HG02973 (cell line): ENCODE data around the gene EHD4.
A peak's percentile ranks its signal among the peaks of the same experiment; 100 is the strongest.

Source experiments
- ATAC-seq: cut with Tn5 transposase; IDR thresholded peaks from one replicate; pipeline ENCODE4 v1.9.1; 2021; ENCODE audit warnings: moderate library complexity; ENCODE audit not compliant: unreplicated experiment

The EHD4 gene

DNA sequence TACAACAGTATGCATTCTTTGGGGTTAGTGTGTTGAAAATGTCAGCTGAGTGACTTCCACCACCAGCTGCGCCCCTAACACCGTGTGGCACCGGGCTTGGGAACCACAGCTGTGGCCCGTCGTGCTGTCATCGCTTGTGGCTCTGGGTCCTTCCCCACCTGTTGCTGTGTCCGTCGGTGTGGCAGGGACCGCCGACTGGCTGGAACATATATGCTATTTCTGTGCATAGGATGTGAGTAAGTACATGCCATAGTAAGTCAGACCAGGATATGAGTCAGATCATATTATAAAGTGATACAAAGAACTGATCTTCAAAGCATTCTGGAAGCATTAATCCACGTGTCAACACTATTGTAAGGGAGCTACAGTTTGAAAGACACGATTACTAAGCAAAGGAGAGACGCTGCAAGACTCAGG, 31.9 kb downstream of the EHD4 start:
- no peak for ATAC-seq

DNA sequence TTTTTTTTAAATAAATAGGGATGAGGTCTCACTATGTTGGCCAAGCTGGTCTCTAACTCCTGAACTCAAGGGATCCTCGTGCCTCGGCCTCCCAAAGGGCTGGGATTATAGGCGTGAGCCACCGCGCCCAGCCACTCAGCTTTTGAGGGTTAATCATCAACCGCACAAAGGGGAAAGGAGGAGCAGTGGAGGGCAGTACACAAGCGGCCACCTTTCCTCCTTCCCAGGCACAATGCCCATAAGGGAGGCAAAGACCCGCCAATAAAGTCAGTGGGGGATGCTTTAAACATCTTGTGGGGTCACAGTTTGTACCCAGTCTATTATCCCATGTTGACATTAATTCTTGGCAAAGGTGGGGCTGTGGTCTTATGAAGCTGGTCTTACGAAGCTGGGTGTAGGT, 32.4 kb downstream of the EHD4 start:
- ATAC-seq: no peak

DNA sequence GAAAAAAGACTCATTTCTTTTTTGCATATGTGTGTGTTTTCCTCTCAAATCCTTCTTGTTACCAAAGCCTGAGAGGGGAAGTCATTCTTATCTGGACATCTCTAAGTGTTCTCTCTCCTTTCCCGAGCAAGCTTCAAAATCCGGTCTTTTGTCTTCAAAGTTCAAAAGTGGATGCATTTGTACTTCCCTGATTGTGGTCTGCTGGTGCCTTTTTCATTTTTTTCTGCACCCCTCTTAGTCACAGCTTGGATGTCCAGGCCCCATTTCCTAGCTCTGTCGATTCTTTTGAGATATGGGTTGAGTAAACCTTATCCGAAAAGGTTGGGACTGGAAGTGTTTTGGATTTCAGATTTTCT, 34.8 kb downstream of the EHD4 start:
- no peak for ATAC-seq

DNA sequence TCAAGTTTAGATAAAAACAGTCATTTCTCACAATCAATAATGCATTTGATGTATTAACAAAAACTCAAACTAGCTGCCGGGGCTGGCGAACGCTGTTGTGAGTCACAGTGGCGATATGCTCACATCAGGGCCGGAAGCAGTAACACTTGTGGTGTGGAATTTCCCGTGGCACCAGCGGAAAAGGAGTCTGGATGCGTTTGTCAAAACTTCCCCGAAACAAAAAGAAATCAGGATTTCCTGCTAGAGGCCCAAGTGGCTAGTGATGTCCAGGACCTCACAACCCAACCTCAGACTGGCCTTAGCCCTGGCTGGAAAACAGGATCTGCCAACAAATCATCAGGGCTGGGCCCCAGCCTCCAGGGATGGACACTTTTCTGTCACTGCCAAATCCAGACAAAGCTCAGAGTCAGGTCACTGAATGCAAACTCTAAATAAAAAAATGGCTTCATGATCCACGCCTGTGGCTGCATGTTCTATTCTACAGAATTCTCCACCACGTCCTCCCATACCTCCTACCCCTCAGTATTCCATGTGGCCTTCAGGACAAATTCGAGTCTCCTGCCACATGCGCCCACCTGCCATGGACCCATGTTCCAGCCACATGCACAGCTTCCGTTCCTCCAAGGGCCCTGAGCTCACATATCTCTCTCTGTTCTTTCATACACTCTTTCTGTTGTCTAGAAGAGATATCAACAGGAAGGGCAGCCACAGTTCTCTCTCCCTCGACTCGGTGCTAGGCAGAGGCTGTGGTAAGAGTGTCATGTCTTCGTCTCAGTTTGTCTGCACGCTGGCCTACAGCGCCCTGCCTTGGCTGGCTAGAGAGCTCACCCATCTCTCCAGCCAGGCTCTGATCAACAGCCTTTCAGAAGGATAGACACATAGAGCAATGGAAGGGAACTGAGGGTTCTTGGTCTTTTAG, 35.4 kb downstream of the EHD4 start:
- ATAC-seq: no peak

DNA sequence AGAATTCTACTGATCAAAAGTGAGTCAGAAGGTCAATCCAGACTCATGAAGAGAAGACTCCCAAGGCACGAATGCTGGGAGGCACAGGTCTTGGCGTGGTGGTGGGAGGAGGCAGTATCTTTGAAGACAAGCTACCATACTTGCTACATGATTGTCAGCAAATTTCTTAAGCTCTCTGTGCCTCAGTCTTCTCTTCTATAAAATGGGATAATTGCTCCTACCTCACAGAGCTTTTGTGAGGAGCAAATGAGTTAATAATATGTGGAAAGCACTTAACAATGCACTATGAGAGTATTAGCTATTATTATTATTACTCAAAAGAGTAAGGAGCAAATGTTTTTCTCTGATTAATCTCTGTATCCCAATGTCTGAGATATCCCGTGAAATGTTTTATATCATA, 36.2 kb downstream of the EHD4 start:
- ATAC-seq: no peak

DNA sequence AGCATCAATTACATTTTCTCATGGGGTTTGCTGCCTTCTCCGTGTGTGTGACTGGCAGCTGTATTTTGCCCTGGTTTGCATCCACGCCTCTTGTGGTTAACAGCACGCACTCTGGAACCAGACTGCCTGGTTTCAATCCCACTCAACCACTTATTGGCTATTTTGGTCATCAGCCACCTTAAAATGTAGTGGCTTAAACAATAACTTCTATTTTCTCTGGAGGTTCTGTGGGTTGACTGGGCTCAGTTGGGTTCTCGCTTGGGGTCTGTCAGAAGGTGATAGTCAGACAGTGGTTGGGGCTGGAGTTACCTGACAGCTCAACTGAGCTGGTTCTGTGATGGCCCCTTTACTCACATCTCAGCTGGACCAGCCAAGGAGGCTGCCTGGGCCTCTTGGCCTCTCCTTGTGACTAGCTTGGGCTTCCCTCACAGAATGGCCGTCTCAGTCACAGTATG, 36.8 kb downstream of the EHD4 start:
- no peak for ATAC-seq

DNA sequence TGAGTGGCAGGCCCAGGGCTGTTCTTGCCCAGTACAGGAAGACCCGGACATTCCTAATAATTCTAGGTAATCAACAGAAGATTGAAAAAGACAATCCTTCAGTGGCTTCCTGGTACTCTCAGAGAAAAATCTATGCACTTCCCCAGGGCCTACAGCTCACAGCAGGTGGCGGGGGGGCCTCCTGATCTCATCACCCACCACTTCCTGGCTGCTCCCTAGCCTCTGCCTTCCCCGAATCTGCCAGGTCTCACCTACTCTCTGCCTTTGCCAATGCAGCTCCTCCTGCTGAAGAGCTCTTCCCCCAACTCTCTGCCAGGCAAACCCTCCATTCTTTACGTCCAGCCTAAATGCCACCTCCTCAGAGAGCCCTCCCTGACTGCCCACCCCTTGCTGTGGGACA, 37.5 kb downstream of the EHD4 start:
- no peak for ATAC-seq

DNA sequence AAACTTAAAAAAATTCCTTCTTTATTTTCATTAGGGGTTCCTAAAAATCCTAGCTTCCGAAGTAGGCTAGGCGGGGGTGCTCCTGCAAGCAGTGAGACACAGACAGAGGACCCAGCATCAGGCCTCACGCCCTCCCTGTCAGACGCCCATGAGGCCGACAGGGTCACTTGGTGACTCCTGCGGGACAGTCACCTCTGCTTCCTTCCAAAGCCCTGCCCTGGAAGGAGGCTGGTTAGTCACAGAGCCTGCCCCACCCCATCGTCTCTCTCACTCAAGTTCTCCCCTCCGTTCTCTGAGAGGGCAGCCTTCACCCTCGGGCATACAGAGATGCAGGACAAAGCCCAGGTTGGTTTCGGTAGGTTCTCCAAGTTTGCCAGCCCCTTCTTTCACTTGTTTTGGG, 38.6 kb downstream of the EHD4 start:
- ATAC-seq: no peak

DNA sequence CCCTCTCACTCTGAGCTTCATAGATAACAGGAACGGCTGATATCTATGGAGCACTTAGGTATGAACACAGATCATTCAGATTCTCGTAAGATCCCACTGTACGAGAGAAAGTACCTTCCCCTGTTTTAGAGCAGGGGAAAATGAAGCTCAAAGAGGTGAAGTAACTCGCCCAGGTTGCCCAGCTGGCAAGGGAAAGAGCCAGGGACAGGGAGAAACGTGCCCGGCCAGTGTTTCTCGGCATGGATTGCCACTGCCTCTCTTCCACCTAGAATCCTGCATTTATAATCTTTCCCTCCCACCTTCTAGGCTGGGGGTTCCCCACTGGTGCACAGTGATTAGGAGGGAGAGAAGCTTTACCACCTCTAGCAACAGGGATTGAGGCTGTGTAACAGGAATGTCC, 39.0 kb downstream of the EHD4 start:
- no peak for ATAC-seq

DNA sequence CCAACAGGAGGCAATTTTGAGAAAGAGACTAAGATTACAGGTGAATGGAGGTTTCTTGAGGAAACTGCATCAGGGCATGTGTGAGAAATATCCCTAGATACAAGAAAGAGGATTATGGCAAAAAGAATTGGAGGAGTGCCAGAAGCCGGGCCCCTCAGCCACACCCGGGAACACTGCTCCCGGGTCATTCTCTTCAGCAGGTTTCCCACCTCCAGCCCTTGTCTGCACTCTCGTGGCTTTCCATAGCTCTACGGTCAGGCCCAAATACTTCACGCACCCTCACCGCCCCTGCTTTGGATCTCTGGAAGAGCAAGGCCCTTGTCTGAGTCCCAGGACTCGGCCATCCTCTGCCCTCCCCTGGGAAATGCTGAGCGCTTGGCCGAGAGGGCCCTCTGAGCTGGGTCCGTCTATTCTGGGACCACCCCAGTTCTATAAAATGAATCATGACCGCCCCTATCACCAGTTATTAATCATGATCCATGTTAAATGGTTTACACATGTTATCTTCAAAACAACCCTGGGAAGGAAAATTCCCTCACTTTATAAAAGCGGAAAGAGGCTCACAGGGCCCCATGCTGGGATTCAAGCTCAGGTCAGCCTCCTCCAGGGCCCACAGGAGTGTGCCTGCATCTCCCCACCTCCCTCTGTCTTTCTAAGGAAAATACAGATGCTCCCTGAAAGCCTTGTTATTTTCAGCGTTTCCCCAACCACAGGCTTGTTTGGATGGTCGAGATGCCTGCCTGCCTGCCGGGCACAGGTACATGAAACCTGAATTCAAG, 39.7 kb downstream of the EHD4 start:
- no peak for ATAC-seq

DNA sequence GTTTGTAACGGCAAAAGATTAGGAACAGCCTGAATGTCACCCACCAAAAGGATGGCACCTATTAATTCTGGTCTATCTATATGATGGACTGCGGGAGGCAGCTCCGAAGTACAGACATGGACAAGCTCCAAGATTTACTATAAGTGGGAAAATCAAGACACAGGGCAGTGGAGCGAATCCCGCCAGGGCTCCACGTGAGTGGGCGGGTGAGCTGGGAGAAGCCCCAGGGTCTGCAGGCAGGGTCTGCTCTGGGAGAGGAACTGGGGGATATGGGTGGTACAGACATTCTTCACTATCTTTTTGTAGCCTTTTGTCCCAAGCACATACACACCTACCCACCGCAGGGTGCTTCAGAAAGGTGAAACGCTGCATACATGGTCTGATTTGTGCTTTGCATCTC, 40.3 kb downstream of the EHD4 start:
- no peak for ATAC-seq

DNA sequence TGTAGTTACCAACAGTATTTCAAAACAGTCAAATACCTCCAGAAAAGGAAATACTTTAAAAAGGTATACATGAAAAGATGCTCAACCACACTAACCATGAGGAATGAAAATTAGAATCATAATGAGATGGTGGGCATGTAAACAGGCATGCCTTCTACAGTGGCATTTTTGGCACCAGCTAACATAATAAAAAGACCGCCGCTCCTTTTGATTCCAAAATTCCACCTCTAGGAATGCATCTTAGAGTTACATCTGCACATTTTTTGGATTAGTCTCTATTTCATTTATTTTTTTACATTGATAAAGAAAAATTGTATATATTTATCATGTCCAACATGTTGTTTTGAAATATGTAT, 41.5 kb downstream of the EHD4 start:
- ATAC-seq: no peak

DNA sequence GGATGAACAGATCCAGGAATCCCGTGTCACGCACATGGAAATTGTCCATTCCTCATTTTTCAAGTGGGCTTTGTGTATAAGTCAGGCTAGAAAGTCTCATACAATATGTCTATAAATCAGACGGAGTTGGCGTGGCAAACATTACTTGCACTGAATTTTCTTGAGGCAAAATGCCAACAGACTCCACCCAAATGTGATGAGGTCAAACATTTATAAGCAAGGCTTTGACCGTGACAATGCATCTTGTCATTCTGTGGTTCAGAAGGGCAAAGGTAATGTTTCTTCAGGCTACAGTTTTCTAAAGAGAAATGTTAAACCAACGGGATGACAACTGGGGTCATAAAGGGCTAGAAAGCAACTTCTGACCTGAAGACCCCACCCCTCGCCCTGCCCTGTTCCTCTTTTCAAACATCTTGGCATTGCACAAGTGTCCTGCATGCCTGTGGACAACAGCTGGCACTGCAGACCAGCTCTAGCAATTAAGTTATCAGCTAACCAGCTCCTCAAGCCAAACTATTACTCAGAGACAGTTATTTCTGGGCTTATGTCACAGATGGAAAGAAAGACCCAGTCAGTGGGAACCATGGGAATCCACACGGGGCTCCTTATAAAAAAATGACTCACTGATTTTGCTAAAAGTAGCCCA, 42.0 kb downstream of the EHD4 start:
- ATAC-seq: no peak

DNA sequence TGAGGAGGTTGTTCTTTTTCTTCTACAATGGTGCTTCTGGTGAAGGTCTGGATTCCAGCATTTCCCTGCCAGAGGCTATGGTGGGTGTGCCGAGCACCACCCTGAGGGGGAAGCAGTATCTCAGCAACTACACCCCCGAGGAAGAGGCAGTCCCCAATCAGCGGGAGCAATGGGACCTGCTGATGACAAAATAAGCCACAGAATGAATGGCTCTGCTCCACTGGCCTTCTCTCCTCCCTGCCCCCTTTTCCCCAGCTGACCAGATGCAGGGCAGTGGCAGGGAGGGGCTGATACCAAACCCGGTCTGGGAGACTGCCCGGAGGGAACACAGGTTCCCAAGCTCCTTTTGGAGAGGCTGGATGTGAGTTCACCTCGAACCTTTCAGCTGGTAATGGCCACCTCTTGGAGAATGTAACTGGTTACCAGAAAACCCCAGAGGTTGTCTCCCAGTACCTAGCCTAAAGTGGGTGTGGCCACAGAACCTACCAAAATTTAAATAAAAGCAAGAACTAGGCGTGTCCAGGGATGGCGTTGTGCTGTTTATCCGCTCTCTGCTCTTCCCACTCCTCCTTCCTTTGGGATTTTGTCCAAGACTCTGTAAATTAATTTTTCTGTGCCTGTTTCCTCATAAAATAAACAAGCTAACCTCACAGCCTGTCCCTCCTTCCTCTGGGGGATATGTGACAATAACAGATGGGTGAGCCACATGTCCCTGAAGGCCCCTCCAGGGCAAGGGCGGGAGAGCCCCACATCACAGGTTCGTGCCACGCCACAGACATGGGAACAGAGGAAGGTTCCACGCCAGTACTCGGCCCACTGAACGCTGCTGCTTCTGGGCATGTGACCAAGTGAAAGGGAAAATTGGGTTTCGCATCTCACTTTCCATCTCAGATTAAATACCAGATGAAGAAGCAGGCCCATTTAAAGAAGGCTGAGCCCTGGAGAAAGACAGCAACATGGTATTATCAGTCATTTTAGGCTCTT, 43.4 kb downstream of the EHD4 start:
- ATAC-seq: peak; percentile 69

DNA sequence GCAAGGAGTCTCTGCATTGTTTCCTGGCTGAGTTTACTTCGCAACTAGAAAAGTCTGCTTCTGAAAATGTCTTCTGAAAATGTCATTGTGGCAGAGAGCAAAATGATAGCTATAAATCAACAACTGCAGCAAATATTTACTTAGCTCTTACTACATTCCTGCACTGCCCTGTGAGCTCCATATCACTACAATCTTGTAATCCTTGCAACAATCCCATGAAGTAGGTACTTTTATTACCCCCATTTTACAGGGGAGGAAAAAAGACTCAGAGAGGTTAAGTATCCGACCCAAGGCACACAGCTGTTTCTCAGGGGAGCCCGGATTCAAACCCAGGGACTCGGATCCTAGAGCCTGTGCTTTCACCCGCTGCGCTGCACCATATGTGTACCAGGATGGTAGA, 44.3 kb downstream of the EHD4 start:
- ATAC-seq: no peak

DNA sequence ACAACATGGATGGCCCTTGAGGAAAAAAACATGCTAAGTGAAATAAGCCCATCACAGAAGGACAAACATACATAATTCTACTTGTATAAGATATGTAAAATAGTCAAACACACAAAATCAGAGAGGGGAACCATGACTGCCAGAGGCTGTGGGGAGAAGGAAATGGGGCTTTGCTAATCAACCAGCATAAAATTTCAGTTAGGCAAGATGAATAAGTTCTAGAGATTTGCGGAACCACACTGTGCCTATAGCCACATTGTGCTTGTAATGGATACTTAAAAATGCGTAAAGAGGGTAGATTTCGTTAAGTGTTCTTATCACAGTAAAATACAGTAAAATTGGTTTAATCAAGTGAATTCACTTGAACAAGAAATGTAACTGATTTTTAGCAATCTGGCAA, 44.8 kb downstream of the EHD4 start:
- ATAC-seq: no peak

DNA sequence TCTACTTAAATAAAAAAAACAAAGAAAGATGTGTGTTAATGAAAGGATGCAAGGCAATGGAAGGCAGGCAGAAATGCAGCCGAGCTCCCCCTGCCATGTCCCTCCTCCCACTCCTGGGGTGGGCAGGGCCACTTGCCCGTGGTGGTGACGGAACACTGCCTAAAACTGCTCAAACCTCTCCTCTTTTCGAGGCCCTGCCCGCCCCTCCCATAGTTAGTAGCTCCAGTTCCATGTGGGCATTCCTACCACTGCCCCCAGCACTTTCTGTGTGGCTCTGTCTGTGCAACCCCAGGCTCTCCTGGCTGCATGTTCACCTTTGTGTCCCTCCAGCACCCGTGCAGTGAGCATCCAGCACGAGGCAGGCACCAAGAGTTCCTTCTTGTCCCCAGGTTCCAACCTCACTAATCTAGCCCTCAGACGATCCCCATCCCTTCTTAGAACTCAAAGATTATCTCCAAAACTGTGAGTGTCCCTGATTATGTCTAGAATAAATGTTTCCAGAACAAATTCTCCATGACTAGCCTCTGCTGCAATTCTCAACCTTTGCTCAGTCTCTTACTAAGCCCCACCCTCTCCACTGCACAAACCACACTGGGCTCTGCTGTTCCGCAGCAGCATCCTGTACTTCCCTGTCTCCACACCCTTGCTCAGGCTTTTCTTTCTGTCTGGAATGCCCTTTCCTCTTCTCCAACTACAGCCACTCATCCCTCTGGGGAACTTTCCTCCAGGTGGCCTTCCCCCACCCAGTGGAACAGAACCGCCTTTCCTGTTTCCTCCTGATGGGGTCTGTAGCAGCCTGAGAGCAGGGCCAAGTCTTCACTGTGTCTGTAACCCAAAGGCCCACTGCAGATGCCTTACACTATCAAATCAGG, 45.9 kb downstream of the EHD4 start:
- no peak for ATAC-seq

DNA sequence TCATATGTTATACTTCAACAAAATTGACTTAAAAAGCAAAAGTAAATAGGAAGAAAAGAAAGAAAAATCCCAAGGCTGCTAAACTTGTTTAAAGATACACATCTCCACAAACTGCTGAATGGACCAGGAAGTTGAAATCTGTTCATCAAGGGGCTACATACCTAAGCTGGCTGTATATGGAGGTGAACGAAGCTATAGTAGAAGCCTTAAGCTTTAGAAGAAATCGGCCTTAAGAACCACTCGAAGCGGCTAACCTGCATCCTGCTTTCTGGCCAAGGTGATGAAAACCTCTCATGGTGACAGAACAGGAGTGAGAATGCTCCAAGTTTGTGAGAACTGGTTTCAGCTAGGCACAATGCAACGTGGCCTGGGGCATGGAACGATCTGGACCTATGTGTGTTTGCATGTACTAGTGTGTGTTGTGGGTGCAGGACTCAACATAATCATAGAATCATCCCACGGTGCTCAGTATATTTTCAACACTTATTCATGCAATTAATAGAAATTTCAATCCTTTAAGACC, 47.2 kb downstream of the EHD4 start:
- ATAC-seq: no peak

DNA sequence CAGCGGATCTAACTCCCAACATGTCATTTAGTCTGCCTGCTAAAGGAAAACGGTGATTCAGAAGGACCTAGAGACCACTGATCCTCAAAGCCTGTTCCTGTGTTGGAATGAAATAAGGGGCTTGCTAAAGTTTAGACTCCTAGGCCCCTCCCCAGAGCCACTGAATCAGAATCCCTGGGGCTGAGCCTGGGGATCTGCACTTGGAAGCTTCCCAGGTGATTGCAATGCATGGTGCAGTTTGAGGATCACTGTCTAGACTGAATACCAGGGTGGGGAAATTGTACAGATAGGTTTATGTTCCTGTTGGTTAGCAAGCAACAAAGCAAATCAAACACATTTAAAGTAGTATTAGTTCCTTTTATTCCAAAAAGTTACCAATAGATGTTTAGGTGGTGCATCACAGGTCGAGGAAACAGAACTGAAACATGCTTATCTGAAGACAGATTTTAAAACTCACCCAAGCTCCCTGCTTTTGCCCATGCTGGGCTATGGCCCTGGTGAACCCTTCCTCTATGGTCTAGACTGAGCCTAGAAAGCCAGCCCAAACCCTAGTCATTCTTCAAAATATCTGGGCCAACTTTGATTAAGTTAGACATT, 48.9 kb downstream of the EHD4 start:
- ATAC-seq: no peak
